Neural progenitor cell (in vitro differentiated cells): ENCODE data around the gene IGFL1.

Source experiments
- CTCF ChIP-seq: fragments of 200-600 bp; sonication (generic); IDR thresholded peaks from 2 replicates; pipeline ENCODE4 v1.5.1; 2017; ENCODE audit warnings: antibody characterized with exemption, mild to moderate bottlenecking
- EZH2 ChIP-seq: fragments of 200-600 bp; sonication (generic); IDR thresholded peaks from 2 replicates; pipeline ENCODE4 v1.6.1; 2017; ENCODE audit warnings: antibody characterized with exemption, mild to moderate bottlenecking, moderate library complexity
- EZH2phosphoT487 ChIP-seq: fragments of 200-600 bp; sonication (generic); IDR thresholded peaks from 2 replicates; pipeline ENCODE4 v1.6.1; 2017; ENCODE audit warnings: antibody characterized with exemption

GRCh38 chr19:46191356-46191755, 38.2 kb upstream of the IGFL1 start:
- no peak for TF ChIP-seq CTCF
- no peak for TF ChIP-seq EZH2
- no peak for TF ChIP-seq EZH2phosphoT487
